Stimulated activated CD4-positive, alpha-beta T cell treated with anti-CD3 and anti-CD28 coated beads, Interleukin-1b, Interleukin-23, amount 100 ng/mL, for 1 hour (primary cell): ENCODE data around the gene KAZN.

Experiments
- DNase-seq, 2 donors: peaks; one replicate each; pipeline ENCODE4 v3.0.0-alpha.2; 2020; ENCODE audit warnings: low read depth in 2 of 2

KAZN gene

GRCh38 chr1:14590411-14591180, 7.9 kb upstream of the KAZN start:
- DNase-seq = no peak

- no peak for DNase-seq
These were observed 6.9 kb upstream of the KAZN start for GRCh38 chr1:14591600-14591999.

GRCh38 chr1:14592004-14592631, 6.4 kb upstream of the KAZN start:
- DNase-seq = no peak

- no peak for DNase-seq
These were observed 5.2 kb upstream of the KAZN start for GRCh38 chr1:14593302-14593701.

- no peak for DNase-seq
These were observed 4.4 kb upstream of the KAZN start for GRCh38 chr1:14594045-14594444.

- DNase-seq = no peak
These were observed 1.9 kb upstream of the KAZN start for GRCh38 chr1:14596591-14596990.

- no peak for DNase-seq
These were observed 1.0 kb upstream of the KAZN start for GRCh38 chr1:14597343-14598006.

GRCh38 chr1:14598007-14598497, 433 bp upstream of the KAZN start:
- no peak for DNase-seq

- no peak for DNase-seq
These were observed 802 bp downstream of the KAZN start for GRCh38 chr1:14599183-14599791.

GRCh38 chr1:14599800-14600199, 1.3 kb downstream of the KAZN start:
- no peak for DNase-seq

- no peak for DNase-seq
These were observed 2.1 kb downstream of the KAZN start for GRCh38 chr1:14600405-14601112.

GRCh38 chr1:14602136-14602535, 3.7 kb downstream of the KAZN start:
- no peak for DNase-seq

GRCh38 chr1:14603645-14604044, 5.2 kb downstream of the KAZN start:
- no peak for DNase-seq

- DNase-seq = no peak
These were observed 5.9 kb downstream of the KAZN start for GRCh38 chr1:14604414-14604813.

- DNase-seq = no peak
These were observed 7.5 kb downstream of the KAZN start for GRCh38 chr1:14605945-14606344.

GRCh38 chr1:14606632-14607031, 8.1 kb downstream of the KAZN start:
- DNase-seq = no peak

- DNase-seq = no peak
These were observed 8.8 kb downstream of the KAZN start for GRCh38 chr1:14607295-14607694.

GRCh38 chr1:14608308-14608707, 9.8 kb downstream of the KAZN start:
- DNase-seq = no peak

- no peak for DNase-seq
These were observed 12.3 kb downstream of the KAZN start for GRCh38 chr1:14610761-14611160.

GRCh38 chr1:14611792-14612191, 13.3 kb downstream of the KAZN start:
- DNase-seq = no peak

GRCh38 chr1:14612256-14612655, 13.8 kb downstream of the KAZN start:
- DNase-seq = no peak

GRCh38 chr1:14613926-14614325, 15.4 kb downstream of the KAZN start:
- no peak for DNase-seq
